Cerebellar nuclear complex (tissue), 1 donor: ENCODE data around the gene KRT1.
"Not testable (repeated sequence)": the region's sequence is repeated elsewhere in the genome, so short reads cannot be mapped to it uniquely, and the experiment has no call there.

ENCODE experiments used
- DNase-seq, 2 experiments: peaks; one replicate each; lab custom pipeline; 2025; lab: John Stamatoyannopoulos, UW

Gene KRT1

DNA sequence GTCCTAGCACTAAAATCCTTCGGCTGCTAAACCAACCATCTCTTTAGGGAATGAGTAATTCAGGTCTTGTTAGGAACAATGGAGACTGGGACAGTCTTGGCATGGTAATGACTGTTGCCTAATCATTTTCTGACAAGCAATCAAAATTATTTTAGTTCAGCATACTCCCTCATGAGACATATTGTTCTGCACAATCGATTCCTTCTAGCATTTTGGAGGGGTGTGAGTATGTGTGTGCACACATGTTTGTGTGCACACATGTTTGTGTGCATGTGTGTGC lies 2.1 kb upstream of the KRT1 start:
- DNase-seq = no peak

DNA sequence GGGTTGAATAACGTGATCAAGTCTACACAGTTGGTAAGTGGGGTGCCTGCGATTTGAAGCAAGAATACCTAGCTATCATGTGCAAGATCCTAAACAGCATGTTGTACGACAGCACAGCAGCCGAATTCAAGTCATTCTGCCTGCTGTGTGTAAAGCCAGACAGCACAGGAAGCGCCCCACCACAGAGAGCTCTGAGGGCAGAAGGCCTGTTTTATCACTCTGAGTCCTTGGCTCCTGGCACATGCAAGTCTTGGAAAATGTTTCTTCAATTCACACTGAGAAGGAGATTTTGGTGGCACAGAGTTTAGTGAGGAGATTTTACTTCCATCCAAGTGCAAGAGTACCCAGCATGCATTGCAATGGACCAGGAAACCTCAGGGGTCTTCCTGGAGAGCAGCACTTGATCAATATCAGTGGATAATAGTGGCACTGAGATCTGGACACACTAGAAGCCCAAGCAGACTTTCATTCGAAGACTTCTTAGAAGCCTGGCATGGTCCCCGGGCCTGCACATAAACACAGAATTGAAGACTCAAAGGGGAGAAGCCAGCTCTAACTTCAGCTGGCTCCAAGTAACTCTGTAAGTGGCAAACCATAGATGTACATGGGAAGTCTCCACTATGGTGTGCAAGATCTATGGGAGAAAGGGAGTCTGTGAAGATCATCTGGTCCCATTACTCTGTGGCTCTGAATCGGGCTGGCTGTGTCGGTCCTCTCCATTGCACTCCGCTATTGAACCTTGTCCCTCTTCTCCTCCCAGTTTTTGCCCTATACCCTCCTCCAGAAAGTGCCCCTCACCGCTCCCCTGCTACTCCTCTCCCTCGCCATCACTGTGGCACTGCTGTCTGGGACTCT lies 1.5 kb upstream of the KRT1 start:
- no peak for DNase-seq

DNA sequence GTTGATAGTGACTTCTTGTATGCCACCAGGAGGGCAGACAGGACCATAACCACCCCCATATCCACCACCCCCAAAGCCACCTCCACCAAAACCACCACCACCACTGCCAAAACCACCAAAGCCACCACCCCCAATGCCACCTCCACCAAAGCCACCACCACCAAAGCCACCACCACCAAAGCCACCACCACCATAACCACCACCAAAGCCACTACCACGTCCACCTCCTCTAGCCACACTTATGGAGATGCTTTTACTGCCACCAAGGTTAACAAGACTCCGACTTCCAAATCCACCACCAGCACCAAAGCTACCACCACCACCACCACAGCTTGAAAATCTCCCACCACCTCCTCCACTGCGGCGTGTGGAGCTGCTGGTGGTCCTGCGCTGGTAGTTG lies 332 bp downstream of the KRT1 start:
- DNase-seq = no peak

- no peak for DNase-seq
Measured at GRCh38 chr12:52677671-52678070, 2.5 kb downstream of the KRT1 start.

DNA sequence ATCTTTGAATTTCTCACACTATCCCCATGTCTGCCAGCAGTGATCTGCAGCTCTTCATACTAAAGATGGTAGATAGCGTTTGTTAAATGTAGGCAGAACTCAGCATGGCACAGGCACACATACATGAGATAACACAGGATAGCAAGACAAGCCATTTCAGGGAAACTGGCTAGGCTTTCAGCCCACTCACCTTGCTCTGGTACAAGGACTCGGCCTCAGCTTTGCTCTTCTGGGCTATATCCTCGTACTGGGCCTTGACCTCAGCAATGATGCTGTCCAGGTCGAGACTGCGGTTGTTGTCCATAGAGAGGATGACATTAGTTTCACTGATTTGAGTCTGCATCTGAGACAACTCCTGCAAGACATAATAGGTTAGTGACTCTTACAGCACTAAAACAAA lies 3.1 kb downstream of the KRT1 start:
- no peak for DNase-seq

- DNase-seq = no peak
Measured at GRCh38 chr12:52676163-52676562, 4.0 kb downstream of the KRT1 start.

DNA sequence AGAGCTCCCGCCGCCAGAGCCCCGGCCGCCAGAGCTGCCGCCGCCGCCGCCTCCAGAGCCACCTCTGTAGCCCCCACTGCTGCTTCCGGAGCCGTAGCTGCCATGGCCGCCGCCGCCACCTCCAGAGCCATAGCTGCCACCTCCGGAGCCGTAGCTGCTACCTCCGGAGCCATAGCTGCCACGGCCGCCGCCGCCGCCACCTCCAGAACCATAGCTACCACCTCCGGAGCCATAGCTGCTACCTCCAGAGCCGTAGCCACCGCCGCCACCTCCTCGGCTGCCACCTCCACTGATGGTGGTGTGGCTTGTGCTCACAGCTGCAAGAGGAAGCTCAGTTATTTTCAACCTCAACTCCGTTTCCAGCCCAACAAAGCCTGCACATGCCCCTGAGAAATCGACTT lies 4.9 kb downstream of the KRT1 start:
- no peak for DNase-seq

GRCh38 chr12:52674433-52674775 lies 5.8 kb downstream of the KRT1 start:
- DNase-seq = no peak

GRCh38 chr12:52673713-52674432 lies 6.3 kb downstream of the KRT1 start:
- DNase-seq = no peak

DNA sequence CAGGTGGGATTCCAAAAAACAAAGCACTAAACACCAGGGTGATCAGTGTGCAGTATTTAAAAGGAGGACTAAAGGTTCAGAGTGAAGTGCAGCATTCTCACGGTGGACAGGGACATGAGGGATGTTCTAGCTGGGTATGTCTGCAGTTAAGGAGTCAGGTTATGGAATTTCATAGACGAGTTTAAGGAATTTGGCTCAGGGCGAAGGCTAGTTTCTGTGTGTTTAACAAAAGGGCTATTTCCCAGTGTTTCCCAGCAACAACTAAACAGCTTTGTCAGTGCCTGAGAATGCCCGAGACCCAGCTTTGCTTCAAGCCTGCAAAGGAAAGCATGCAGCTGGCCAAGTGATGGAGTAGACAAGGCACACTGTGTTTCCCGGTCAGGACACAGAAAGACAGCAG lies 7.0 kb downstream of the KRT1 start:
- no peak for DNase-seq

GRCh38 chr12:52672321-52672933 lies 7.8 kb downstream of the KRT1 start:
- no peak for DNase-seq

DNA sequence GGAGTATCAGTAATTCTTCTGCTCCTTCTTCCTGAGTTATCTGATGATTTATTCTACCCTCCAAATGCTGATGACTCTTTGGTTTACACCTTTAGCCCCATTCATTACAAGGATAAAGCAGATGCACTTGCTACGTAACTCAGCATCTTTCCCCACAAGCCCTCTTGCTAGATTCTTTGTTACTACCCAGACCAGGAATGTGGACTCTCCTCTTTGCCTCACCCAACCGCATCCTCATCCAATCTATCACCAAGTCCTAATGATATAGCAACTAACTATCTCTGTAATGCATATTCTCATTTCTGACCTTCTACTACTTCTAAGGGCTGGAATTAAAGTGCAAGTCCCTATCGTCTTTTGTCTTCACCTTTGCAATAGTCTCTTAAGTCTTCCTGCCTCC lies 9.2 kb downstream of the KRT1 start:
- DNase-seq = no peak

DNA sequence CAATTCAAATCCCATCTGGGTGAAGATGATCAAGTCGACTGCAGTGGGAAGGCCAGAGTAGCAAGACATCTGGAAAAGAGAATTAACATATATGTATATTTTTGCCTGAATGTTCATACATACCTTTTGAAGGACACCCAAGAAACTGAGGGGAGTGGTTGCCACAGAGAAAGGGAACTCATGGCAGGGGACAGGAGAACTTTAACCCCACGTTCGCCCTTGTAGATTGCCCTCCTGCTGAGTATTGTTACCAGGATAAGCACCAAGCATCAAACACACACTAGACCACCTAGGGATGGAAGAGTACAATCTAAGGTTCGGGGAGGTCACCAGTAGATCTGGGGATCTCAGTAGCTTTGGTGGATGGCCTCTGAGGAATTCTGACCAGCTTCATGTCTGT lies 9.7 kb downstream of the KRT1 start:
- no peak for DNase-seq

DNA sequence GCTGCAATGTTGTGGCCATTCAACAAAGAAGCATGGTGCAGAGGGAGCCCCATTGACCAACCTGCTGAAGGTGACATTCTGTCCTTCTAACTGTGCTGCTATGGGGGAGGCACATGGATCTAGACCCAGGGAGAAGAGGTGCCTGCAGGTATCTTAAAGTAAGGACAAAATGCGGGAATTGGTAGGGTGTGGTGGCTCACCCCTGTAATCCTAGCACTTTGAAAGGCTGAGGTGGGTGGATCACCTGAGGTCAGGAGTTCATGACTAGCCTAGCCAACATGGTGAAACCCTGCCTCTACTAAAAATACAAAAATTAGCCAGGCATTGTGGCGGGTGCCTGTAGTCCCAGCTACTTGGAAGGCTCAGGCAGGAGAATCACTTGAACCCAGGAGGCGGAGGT lies 10.3 kb downstream of the KRT1 start:
- DNase-seq = not testable (repeated sequence)

DNA sequence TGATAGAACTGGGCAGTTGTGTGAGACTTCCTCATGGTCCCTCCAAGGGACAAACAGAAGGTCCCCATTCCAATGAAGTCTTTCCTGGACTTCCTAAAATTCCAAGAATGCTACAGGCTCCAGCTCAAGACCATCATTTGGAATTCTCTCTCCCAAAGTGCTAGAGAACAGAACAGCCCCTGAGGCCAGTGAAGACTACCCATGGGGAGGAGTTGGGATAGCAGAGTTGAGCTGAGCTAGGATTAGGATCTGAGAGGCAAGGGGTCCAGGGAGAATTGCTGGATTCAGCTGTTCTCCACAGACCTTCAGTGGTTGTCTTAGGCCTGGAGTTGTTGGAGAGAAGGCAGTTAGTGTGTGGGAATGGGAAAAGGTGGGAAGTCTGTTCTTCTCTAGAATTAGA lies 10.8 kb downstream of the KRT1 start:
- DNase-seq = no peak

- no peak for DNase-seq
Measured at GRCh38 chr12:52667931-52668330, 12.3 kb downstream of the KRT1 start.

DNA sequence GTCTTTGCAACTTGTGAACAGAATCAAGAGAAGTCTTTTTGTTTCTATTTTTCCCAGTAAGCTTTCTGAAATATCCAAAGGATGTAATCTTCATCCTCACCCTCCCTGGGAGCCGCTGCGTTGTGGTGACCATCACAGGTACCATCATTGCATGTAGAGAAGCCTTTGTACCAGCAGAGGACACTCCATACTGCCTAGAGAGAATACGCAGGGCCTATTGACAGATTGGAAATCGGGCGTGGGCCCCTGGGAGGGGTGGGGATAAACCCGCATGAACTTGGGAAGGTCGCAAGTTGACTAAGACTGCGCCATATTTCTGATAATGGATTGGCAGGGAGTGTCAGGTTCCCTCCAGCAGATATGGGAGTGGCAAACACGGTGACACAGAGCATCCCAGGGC lies 12.7 kb downstream of the KRT1 start:
- no peak for DNase-seq

DNA sequence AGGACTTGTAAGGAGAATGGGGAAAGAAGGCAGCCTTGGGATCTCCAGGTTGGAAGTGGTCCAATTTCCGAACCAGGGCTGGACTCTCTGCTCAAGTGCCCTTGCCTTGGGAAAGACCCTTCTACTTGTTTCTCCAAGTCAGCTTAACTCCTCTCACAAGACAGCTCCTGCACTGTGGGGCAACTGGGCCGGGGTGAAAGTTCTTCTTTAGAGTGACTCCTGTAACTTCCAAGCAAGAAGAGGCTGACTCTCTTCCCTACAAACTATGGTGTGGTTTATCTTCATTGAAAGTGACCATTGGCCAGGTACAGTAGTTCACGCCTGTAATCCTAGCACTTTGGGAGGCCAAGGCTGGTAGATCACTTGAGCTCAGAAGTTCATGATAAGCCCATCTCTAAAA lies 13.7 kb downstream of the KRT1 start:
- no peak for DNase-seq

DNA sequence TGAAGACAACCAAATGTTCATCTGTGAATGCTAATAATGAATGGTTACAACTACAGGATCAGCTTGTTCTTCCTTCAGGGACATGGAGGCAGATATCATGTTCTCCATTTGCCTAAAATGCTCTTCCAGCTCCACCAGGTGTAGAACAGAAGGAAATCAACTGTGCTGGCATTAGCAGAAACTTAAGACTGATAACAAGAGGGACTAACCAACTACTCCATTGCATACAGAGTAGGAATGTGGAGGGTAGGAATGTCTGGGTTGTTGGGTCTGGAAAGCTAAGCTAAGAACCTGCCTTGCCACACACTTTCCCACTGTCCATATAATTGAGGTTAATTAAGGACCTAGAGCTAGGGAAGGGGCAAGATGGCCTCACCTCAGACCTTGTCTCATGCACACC lies 16.8 kb downstream of the KRT1 start:
- no peak for DNase-seq

DNA sequence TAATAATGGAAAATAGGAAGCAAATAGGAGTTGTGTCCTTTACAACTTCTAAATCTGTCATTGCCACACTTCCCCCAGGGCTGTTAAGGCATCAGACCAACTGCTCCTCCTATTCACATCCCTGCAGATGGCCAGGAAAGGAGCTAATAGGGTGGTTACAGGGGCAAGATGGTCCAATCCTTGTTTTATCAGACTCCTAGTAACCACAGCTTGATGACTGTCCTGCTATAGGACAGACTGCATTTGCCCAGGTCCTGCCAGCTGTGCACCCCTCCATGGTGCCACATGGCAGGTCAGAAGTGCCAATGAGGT lies 17.3 kb downstream of the KRT1 start:
- no peak for DNase-seq

- no peak for DNase-seq
Measured at GRCh38 chr12:52662093-52662917, 17.9 kb downstream of the KRT1 start.

- DNase-seq = no peak
Measured at GRCh38 chr12:52661668-52662067, 18.5 kb downstream of the KRT1 start.
